PC-9 (cell line): Measurements from ENCODE around the gene BSND. TPM values are rescaled to one million over a fixed set of nuclear protein-coding genes. Genes with fewer than 3 reads are reported as not detected.
"Not testable (repeated sequence)": the region's sequence is repeated elsewhere in the genome, so short reads cannot be mapped to it uniquely, and the experiment has no call there.

ENCODE experiments used
- BruUV-seq: library from RNA; stranded (reverse); fragments of 400-500 nt; replicated peaks from 2 replicates; lab custom pipeline; 2021; lab: Mats Ljungman, UMichigan
- CTCF ChIA-PET: fragments of 300-600 bp; sonication (Branson Sonifier 250); formaldehyde crosslinking; loops from one replicate; lab custom pipeline; 2022; ENCODE audit warnings: antibody characterized with exemption; lab: Charles Lee
- POLR2A ChIA-PET: fragments of 300-600 bp; sonication (Branson Sonifier 250); formaldehyde crosslinking; loops from one replicate; lab custom pipeline; 2022; ENCODE audit warnings: antibody characterized with exemption; ENCODE audit not compliant: unreplicated experiment; lab: Charles Lee
- DNase-seq, 2 experiments: peaks; one replicate each; pipeline versions ENCODE4 v3.0.0 to v3.0.0-alpha.2; 2015 to 2022; ENCODE audit warnings: mixed read lengths in 1 of 2
- H2AFZ ChIP-seq: fragments of 200-600 bp; sonication (generic); 2 replicates; pipeline ENCODE4 v1.8.1; 2017; ENCODE audit warnings: antibody characterized with exemption
- H3F3A ChIP-seq: fragments of 200-600 bp; sonication (generic); 2 replicates; pipeline ENCODE4 v1.8.1; 2017; ENCODE audit warnings: antibody characterized with exemption, mild to moderate bottlenecking, low read depth; ENCODE audit not compliant: insufficient read depth
- H3K27ac ChIP-seq: fragments of 200-600 bp; sonication (generic); 2 replicates; pipeline ENCODE4 v1.6.1; 2016; ENCODE audit warnings: mixed run types
- H3K27me3 ChIP-seq: fragments of 200-600 bp; sonication (generic); 2 replicates; pipeline ENCODE4 v1.6.1; 2016; ENCODE audit warnings: low read depth, mixed run types; ENCODE audit not compliant: insufficient read depth
- H3K36me3 ChIP-seq: fragments of 200-600 bp; sonication (generic); 2 replicates; pipeline ENCODE4 v1.6.1; 2016; ENCODE audit warnings: low read depth, mixed run types
- H3K4me1 ChIP-seq: fragments of 200-600 bp; sonication (generic); replicated peaks from 2 replicates; pipeline ENCODE4 v1.6.1; 2016; ENCODE audit warnings: mixed run types; ENCODE audit not compliant: insufficient read depth
- H3K4me2 ChIP-seq: fragments of 200-600 bp; sonication (generic); 2 replicates; pipeline ENCODE4 v1.6.1; 2017; ENCODE audit warnings: mixed run types
- H3K4me3 ChIP-seq: fragments of 200-600 bp; sonication (generic); 2 replicates; pipeline ENCODE4 v1.6.1; 2016; ENCODE audit warnings: mixed run types
- H3K79me2 ChIP-seq: fragments of 200-600 bp; sonication (generic); 2 replicates; pipeline ENCODE4 v1.6.1; 2017; ENCODE audit warnings: low read depth, mixed run types
- H3K9me2 ChIP-seq: fragments of 200-600 bp; sonication (generic); 2 replicates; pipeline ENCODE4 v1.8.1; 2017; ENCODE audit warnings: mild to moderate bottlenecking; ENCODE audit not compliant: insufficient read depth
- H3K9me3 ChIP-seq: fragments of 200-600 bp; sonication (generic); 2 replicates; pipeline ENCODE4 v1.8.1; 2016; ENCODE audit warnings: low read depth; ENCODE audit not compliant: insufficient read depth
- H4K20me1 ChIP-seq: fragments of 200-600 bp; sonication (generic); 2 replicates; pipeline ENCODE4 v1.8.1; 2017; ENCODE audit not compliant: insufficient read depth
- EZH2 ChIP-seq: fragments of 200-600 bp; sonication (generic); IDR thresholded peaks from 2 replicates; pipeline ENCODE4 v1.8.0; 2017; ENCODE audit warnings: antibody characterized with exemption, low read depth
- intact Hi-C: fragments of 100-400 bp; cut with micrococcal nuclease; formaldehyde crosslinking; loops from one replicate; pipeline ENCODE4 v1.10.0; 2022; ENCODE audit not compliant: unreplicated experiment
- total RNA-seq: library from RNA; stranded (reverse); gene quantifications from 2 replicates; pipeline ENCODE4 v1.2.3, GENCODE V29; 2021
- TF ChIP-seq, protein P1 (sequence below): fragments of 200-600 bp; sonication (generic); conservative IDR thresholded peaks from 2 replicates; pipeline ENCODE4 v1.6.1; 2017; ENCODE audit warnings: mixed run types, antibody characterized with exemption, mild to moderate bottlenecking, moderate library complexity

The BSND gene
- total RNA-seq, 1 experiment from 2014 or later, result 0.09 TPM

DNA sequence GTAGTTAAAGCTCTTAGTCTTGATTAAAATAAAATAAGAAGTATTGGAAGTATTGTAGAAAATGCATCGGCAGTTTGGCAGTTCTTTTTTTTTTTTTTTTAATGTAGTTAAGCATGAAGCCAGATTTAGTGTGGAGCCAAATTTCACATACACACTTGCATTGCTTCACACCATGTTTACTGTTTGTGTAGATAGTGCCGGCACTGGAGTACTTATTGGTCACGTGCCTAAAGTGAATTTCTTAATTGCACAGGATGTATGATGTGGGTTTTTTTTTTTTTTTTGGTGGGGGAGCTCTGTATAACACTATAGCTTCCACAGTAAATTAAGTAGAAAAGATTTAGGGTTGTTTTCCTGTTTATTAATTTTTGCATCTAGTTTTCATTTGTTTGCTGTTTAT lies 39.5 kb upstream of the BSND start:
- no peak overlapping the region for H3K4me2 ChIP-seq
- H2AFZ ChIP-seq, result no peak overlapping the region
- no peak for DNase-seq
- 0 out of 2 replicates have a peak, but pooled peaks cover 4% of the 10 kb centered on the region for H3K36me3 ChIP-seq
- no peak overlapping the region for H3K27ac ChIP-seq
- H3K9me3 ChIP-seq, result 0 out of 2 replicates have a peak, but pooled peaks cover 10% of the 10 kb centered on the region
- H4K20me1 ChIP-seq, result no peaks in the 10 kb centered on the region
- peaks cover 26% of the 10 kb centered on the region for H3K4me1 ChIP-seq
- H3F3A ChIP-seq, result peaks cover 19% of the 10 kb centered on the region; the same call in 1 of the 2 replicates
- intact Hi-C loops, result no loop called here
- ChIA-PET POLR2A (no interaction called here), CTCF (interaction anchor here (1.2 kb wide), 1 partner anchor 12 kb away, joined by 3 read pairs; no protein-coding TSS in a partner anchor)
- TF ChIP-seq EZH2, result no peak
- TF ChIP-seq, protein P1, sequence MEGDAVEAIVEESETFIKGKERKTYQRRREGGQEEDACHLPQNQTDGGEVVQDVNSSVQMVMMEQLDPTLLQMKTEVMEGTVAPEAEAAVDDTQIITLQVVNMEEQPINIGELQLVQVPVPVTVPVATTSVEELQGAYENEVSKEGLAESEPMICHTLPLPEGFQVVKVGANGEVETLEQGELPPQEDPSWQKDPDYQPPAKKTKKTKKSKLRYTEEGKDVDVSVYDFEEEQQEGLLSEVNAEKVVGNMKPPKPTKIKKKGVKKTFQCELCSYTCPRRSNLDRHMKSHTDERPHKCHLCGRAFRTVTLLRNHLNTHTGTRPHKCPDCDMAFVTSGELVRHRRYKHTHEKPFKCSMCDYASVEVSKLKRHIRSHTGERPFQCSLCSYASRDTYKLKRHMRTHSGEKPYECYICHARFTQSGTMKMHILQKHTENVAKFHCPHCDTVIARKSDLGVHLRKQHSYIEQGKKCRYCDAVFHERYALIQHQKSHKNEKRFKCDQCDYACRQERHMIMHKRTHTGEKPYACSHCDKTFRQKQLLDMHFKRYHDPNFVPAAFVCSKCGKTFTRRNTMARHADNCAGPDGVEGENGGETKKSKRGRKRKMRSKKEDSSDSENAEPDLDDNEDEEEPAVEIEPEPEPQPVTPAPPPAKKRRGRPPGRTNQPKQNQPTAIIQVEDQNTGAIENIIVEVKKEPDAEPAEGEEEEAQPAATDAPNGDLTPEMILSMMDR, result no peak
- no peak overlapping the region for H3K4me3 ChIP-seq
- H3K9me2 ChIP-seq, result no peaks in the 10 kb centered on the region
- H3K27me3 ChIP-seq, result no peaks in the 10 kb centered on the region
- BruUV-seq, result no TSS peak
- H3K79me2 ChIP-seq, result no peaks in the 10 kb centered on the region

DNA sequence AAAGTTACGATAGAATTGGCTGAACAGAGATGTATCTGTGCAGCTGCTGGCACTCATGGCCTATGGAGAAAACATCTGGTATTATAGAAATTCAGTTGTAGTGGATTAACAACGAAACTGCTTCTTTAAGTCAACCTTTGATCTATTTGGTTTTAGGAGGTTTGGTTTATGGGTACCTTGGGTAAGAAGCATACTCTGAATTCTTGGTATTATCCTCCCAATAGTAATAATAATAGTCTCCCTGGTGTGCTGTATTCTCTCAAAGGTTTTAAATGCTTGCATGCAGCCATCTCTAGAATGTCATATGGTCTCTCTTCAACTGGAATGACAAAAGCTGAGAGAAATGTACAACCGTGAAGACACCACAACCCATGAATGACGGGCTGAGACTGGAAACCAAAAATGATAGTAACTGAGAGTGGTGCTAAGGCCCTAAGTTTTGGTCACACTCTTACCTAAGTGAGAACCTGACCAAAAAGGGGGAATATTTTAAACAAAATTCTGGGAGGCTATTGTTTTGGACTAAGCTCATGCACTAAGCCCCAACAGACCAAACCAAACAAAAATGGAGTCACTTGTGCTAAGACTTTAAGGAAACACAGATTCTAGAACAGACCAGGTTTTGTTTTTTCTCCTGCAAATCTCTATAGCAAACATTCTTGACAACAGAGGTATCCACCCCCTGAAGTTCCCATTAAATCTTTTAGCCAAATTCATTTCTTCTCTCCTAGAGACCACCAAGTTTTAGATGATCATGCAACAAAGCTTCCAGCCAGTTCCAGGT lies 35.9 kb upstream of the BSND start:
- no peak overlapping the region for H2AFZ ChIP-seq
- H3K4me1 ChIP-seq, result peaks cover 29% of the 10 kb centered on the region
- POLR2A ChIA-PET, result no interaction called here
- H3K27ac ChIP-seq, result no peak overlapping the region
- H3K4me2 ChIP-seq, result no peak overlapping the region
- CTCF ChIA-PET, result interaction anchor here (0.6 kb wide), 1 partner anchor 742 kb away, joined by 3 read pairs; no protein-coding TSS in a partner anchor
- H3K4me3 ChIP-seq, result no peak overlapping the region
- H3K79me2 ChIP-seq, result no peaks in the 10 kb centered on the region
- TF ChIP-seq, protein P1, result no peak
- no peak for TF ChIP-seq EZH2
- H3K9me2 ChIP-seq, result no peaks in the 10 kb centered on the region
- 0 out of 2 replicates have a peak, but pooled peaks cover 8% of the 10 kb centered on the region for H3K9me3 ChIP-seq
- H3F3A ChIP-seq, result no peaks in the 10 kb centered on the region
- no peak for DNase-seq
- H3K36me3 ChIP-seq, result 0 out of 2 replicates have a peak, but pooled peaks cover 4% of the 10 kb centered on the region
- no peaks in the 10 kb centered on the region for H3K27me3 ChIP-seq
- BruUV-seq, result no TSS peak
- H4K20me1 ChIP-seq, result no peaks in the 10 kb centered on the region
- intact Hi-C loops, result no loop called here

DNA sequence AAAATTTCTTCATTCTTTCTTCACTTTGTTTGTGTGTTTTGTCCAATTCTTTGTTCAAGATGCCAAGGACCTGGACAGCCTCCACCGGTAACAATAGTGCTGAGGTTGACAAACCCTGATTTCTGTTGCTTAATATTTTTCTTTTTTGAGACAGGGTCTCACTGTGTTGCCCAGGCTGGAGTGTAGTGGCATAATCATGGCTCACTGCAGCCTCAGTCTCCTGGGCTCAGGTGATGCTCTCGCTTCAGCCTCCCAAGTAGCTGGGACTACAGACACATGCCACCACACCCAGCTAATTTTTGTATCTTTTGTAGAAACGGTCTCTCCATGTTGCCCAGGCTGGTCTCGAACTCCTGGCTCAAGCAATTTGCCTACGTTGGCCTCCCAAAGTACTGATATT lies 34.9 kb upstream of the BSND start:
- BruUV-seq, H3K27ac ChIP-seq, H3K9me2 ChIP-seq, H3K27me3 ChIP-seq, H3K4me2 ChIP-seq, intact Hi-C loops, H3K9me3 ChIP-seq, POLR2A ChIA-PET, H2AFZ ChIP-seq, H4K20me1 ChIP-seq, H3K4me3 ChIP-seq, CTCF ChIA-PET, DNase-seq, H3K79me2 ChIP-seq, H3K36me3 ChIP-seq, H3F3A ChIP-seq: not testable (repeated sequence)
- H3K4me1 ChIP-seq, result peaks cover 31% of the 10 kb centered on the region
